ENCODE data around the gene DAGLA.

Gene DAGLA

GRCh38 chr11:61756147-61756451 lies 75.9 kb downstream of the DAGLA start:
- H3K4me1 ChIP-seq, result peaks cover 0 to 10% (median 6%) of the 10 kb centered on the region in 4 donors
- no peaks in the 10 kb centered on the region for H3K36me3 ChIP-seq
- no peak overlapping the region for H3K27ac ChIP-seq
- TF ChIP-seq, protein P1, sequence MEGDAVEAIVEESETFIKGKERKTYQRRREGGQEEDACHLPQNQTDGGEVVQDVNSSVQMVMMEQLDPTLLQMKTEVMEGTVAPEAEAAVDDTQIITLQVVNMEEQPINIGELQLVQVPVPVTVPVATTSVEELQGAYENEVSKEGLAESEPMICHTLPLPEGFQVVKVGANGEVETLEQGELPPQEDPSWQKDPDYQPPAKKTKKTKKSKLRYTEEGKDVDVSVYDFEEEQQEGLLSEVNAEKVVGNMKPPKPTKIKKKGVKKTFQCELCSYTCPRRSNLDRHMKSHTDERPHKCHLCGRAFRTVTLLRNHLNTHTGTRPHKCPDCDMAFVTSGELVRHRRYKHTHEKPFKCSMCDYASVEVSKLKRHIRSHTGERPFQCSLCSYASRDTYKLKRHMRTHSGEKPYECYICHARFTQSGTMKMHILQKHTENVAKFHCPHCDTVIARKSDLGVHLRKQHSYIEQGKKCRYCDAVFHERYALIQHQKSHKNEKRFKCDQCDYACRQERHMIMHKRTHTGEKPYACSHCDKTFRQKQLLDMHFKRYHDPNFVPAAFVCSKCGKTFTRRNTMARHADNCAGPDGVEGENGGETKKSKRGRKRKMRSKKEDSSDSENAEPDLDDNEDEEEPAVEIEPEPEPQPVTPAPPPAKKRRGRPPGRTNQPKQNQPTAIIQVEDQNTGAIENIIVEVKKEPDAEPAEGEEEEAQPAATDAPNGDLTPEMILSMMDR (IDR thresholded peaks at IDR 0.05), result no peak
- H3K9me3 ChIP-seq, result no peaks in the 10 kb centered on the region
- no peak for DNase-seq
- intact Hi-C loops (cut with DNase I; ENCODE audit: low total_unique reads), result no loop called here
- no peak overlapping the region for H3K4me3 ChIP-seq
- peaks cover 0 to 32% of the 10 kb centered on the region in 2 donors for H3K27me3 ChIP-seq

GRCh38 chr11:61756452-61757212 lies 76.4 kb downstream of the DAGLA start:
- no peak overlapping the region for H3K4me3 ChIP-seq
- intact Hi-C loops (cut with DNase I; ENCODE audit: low total_unique reads), result no loop called here
- no peaks in the 10 kb centered on the region for H3K36me3 ChIP-seq
- no peak for DNase-seq
- TF ChIP-seq, protein P1 (IDR thresholded peaks at IDR 0.05), result no peak
- H3K27ac ChIP-seq, result no peak overlapping the region
- peaks cover 0 to 34% of the 10 kb centered on the region in 2 donors for H3K27me3 ChIP-seq
- peaks cover 0 to 10% (median 6%) of the 10 kb centered on the region in 4 donors for H3K4me1 ChIP-seq
- no peaks in the 10 kb centered on the region for H3K9me3 ChIP-seq

DNA sequence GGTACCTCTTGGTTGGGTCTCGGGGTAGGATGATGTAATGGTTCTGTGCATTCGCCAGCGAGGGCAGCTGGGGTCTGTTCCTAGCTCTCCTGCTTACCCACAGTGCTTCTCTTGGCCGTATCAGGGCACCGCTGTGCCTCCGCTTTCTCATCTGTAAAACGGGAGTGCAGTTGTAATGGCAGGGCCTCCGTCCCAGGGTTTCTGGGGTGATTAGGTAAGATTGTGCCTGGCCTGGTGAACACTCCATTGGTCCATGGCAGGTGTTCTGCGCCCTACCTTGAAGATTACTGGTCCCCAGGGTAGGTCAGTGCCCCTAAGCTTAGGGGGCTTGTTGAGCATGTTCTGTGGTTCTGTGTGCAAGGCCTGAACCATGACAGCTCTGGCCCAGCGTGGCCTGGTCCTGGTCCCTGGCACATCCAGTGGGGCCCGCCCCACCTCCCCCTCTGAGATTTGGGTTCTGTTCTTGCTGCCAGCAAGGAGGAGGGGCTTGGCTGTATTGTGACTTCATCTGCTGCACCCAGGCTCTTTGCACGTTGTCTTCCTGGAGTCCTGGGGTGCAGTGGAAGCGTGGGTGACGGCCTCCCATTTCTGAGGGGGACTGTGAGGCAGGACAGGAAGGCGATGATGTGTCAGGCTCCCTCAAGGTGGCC lies 77.1 kb downstream of the DAGLA start:
- H3K36me3 ChIP-seq, result no peaks in the 10 kb centered on the region
- H3K27ac ChIP-seq, result no peak overlapping the region
- H3K9me3 ChIP-seq, result no peaks in the 10 kb centered on the region
- H3K27me3 ChIP-seq, result peaks cover 0 to 35% of the 10 kb centered on the region in 2 donors
- TF ChIP-seq, protein P1 (IDR thresholded peaks at IDR 0.05), result no peak
- DNase-seq, result no peak
- H3K4me3 ChIP-seq, result no peak overlapping the region
- peaks cover 0 to 6% (median 4%) of the 10 kb centered on the region in 4 donors for H3K4me1 ChIP-seq
- intact Hi-C loops (cut with DNase I; ENCODE audit: low total_unique reads), result no loop called here

GRCh38 chr11:61760946-61761345 lies 80.8 kb downstream of the DAGLA start:
- Histone ChIP-seq H3K27me3 (peaks cover 0 to 53% of the 10 kb centered on the region in 2 donors), H3K27ac (no peak overlapping the region), H3K4me3 (no peak overlapping the region), H3K9me3 (no peaks in the 10 kb centered on the region), H3K4me1 (no peaks in the 10 kb centered on the region), H3K36me3 (no peaks in the 10 kb centered on the region)
- intact Hi-C loops (cut with DNase I; ENCODE audit: low total_unique reads), result no loop called here
- TF ChIP-seq, protein P1 (IDR thresholded peaks at IDR 0.05), result no peak
- no peak for DNase-seq

DNA sequence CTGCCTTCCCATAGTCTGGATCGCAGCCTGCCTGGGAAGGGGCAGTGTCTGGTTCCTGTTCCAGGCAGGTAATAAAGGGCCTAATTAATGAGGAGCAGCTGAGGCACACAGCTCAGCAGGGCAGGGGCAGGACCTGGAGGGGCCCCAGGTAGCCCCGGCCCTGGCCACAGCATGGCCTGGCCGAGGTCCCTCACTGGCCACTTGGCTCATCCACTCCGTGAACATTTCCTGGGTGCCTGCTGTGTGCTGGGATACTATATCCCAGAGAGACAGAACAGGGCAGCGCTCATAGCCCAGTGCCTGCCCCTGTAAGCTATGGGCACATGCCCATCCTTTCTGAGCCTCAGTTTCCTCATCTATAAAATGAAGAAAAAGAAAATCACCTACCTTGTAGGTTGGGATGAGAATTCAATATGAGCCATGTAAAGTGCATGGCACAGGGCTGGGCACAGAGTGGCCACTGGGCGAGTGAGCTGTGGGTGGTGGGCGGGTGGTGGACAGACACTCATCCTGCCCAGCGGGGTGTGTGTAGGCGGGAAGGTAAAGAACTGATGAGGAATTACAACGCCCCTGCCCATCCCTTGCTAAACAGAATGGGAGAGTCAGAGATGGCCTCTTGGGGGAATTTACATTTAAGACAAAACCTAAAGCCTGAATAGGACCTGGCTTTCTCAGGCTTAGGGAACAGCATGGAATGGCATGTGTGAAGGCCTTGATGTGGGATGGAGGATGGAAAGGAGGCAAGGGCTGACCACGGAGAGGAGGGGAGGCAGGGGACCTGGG lies 81.4 kb downstream of the DAGLA start:
- H3K9me3 ChIP-seq, result no peaks in the 10 kb centered on the region
- no peak overlapping the region for H3K27ac ChIP-seq
- H3K36me3 ChIP-seq, result no peaks in the 10 kb centered on the region
- no peak for DNase-seq
- H3K4me3 ChIP-seq, result no peak overlapping the region
- H3K27me3 ChIP-seq, result peaks cover 0 to 53% of the 10 kb centered on the region in 2 donors
- no peaks in the 10 kb centered on the region for H3K4me1 ChIP-seq
- intact Hi-C loops (cut with DNase I; ENCODE audit: low total_unique reads), result no loop called here
- TF ChIP-seq, protein P1 (IDR thresholded peaks at IDR 0.05), result no peak

All from tibial artery (tissue), 4 donors.